Activated B cell treated with CpG ODN at 0.5 μM for 24 hours (primary cell): ENCODE results near the gene ORC4. TPM values are rescaled to one million over a fixed set of nuclear protein-coding genes. Genes with fewer than 3 reads are reported as not detected.

Experiments used
- ATAC-seq: fragments of 200-7000 bp; cut with Tn5 transposase; one replicate; pipeline ENCODE4 v1.10.0; 2021; ENCODE audit warnings: low read depth, mild to moderate bottlenecking, moderate library complexity
- CTCF ChIA-PET: fragments of 350-600 bp; sonication (Branson Sonifier 250); formaldehyde crosslinking; loops from one replicate; lab custom pipeline; 2021; ENCODE audit warnings: antibody characterized with exemption; lab: Charles Lee
- POLR2A ChIA-PET: fragments of 350-600 bp; sonication (Branson Sonifier 250); formaldehyde crosslinking; loops from one replicate; lab custom pipeline; 2021; ENCODE audit warnings: antibody characterized with exemption; lab: Charles Lee
- DNase-seq: peaks from one replicate; pipeline ENCODE4 v3.0.0; 2022
- H3K27ac Mint-ChIP-seq: one replicate; pipeline ENCODE4 v1.8.0; 2020; ENCODE audit warnings: mixed read lengths
- H3K27me3 Mint-ChIP-seq: one replicate; pipeline ENCODE4 v1.8.0; 2021; ENCODE audit warnings: mixed read lengths
- H3K36me3 Mint-ChIP-seq: one replicate; pipeline ENCODE4 v1.8.0; 2021; ENCODE audit warnings: low read depth, mixed read lengths
- H3K4me1 Mint-ChIP-seq: one replicate; pipeline ENCODE4 v1.8.0; 2021; ENCODE audit warnings: mixed read lengths
- H3K4me3 Mint-ChIP-seq: one replicate; pipeline ENCODE4 v1.8.0; 2020; ENCODE audit warnings: mild to moderate bottlenecking, mixed read lengths
- H3K9me3 Mint-ChIP-seq: one replicate; pipeline ENCODE4 v1.8.0; 2020; ENCODE audit warnings: mixed read lengths
- intact Hi-C: fragments of 100-400 bp; cut with micrococcal nuclease; formaldehyde crosslinking; loops from one replicate; pipeline ENCODE4 v1.15.1; 2024
- total RNA-seq: library from RNA; stranded (reverse); gene quantifications from 2 replicates; pipeline ENCODE4 v1.2.3, GENCODE V29; 2022
- TF ChIP-seq, protein P1 (sequence below): fragments of 200-600 bp; IDR thresholded peaks from one replicate; pipeline ENCODE4 v1.8.0; 2022; ENCODE audit warnings: antibody characterized with exemption, mild to moderate bottlenecking

ORC4 gene
- total RNA-seq, 1 donor from 2014 or later, result 30.7 TPM

DNA sequence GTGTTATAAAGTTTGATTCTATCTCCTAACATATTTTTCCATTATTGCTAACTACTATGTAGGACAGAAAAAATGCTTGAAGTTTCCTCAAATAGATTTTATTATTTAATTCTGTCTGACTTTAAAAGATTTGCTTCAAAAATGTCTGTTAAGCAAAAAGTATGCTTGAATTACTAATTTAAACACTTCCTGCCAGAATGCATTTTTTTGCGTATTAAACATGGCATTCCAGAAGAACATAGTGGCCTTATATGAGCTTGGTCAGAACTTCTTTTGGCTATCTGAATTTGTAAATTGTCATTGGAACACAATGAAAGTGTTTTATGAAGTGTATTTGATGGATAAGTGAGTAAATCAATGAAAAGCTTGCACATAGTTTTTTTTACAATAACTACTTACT is 38.1 kb upstream of the ORC4 start:
- POLR2A ChIA-PET, result no interaction called here
- Mint-ChIP-seq H3K4me1 (no peaks in the 10 kb centered on the region), H3K9me3 (no peaks in the 10 kb centered on the region), H3K27ac (no peak overlapping the region), H3K27me3 (no peaks in the 10 kb centered on the region), H3K36me3 (peaks cover 19% of the 10 kb centered on the region), H3K4me3 (no peak overlapping the region)
- ATAC-seq (no peak), DNase-seq (no peak)
- intact Hi-C loops, result no loop called here
- CTCF ChIA-PET, result no interaction called here
- TF ChIP-seq, protein P1, sequence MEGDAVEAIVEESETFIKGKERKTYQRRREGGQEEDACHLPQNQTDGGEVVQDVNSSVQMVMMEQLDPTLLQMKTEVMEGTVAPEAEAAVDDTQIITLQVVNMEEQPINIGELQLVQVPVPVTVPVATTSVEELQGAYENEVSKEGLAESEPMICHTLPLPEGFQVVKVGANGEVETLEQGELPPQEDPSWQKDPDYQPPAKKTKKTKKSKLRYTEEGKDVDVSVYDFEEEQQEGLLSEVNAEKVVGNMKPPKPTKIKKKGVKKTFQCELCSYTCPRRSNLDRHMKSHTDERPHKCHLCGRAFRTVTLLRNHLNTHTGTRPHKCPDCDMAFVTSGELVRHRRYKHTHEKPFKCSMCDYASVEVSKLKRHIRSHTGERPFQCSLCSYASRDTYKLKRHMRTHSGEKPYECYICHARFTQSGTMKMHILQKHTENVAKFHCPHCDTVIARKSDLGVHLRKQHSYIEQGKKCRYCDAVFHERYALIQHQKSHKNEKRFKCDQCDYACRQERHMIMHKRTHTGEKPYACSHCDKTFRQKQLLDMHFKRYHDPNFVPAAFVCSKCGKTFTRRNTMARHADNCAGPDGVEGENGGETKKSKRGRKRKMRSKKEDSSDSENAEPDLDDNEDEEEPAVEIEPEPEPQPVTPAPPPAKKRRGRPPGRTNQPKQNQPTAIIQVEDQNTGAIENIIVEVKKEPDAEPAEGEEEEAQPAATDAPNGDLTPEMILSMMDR, result no peak

DNA sequence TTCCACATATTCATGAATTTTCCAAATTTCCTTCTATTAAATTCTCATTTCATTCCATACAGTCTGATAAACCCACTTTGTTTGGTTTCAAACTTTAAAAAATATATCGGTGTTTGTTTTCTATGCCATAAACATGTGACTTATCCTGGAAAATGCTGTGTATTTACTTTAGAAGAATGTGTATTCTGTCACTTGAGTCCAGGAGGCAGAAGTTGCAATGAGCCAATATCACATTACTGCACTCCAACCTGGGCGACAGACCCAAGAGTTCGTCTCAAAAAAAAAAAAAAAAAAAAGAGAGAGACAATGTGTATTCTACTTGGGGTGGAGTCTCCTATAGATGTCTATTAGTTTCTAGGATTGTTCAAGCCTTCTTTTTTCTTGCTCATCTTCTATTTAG is 32.1 kb upstream of the ORC4 start:
- DNase-seq, result no peak
- CTCF ChIA-PET, result no interaction called here
- POLR2A ChIA-PET, result no interaction called here

DNA sequence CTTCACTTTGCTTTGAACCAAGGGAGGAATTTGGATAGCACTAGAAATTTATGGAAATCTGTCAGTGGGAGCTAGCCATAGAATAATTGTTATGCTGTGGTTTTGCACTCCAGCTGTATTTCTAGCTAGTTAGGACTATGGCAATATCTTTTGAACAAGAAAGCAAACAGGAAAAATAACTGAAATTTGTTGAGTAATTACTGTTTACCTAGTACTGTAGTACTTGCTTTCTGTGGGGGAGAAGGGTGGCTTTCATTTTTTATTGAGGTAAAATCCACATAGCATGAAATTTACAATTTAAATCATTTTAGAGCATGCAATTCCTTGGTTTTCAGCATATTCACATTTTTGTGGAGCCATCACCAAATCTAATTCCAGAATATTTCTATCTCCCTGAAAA is 28.7 kb upstream of the ORC4 start:
- DNase-seq, result no peak
- Mint-ChIP-seq H3K36me3 (peaks cover 6% of the 10 kb centered on the region), H3K27ac (peak overlapping the region; percentile 68), H3K27me3 (no peaks in the 10 kb centered on the region), H3K9me3 (no peaks in the 10 kb centered on the region), H3K4me1 (peaks cover 48% of the 10 kb centered on the region), H3K4me3 (no peak overlapping the region)
- intact Hi-C loops, result loop anchor here (1.0 kb wide), 1 partner anchor 29 kb away; the partner anchor contains the start of gene ORC4
- POLR2A ChIA-PET, result no interaction called here
- TF ChIP-seq, protein P1, result no peak
- ATAC-seq, result no peak
- CTCF ChIA-PET, result interaction anchor here (1.0 kb wide), 1 partner anchor 59 kb away, joined by 3 read pairs; no protein-coding TSS in a partner anchor

More for the DNA sequence above, 32.1 kb upstream of the ORC4 start:
- H3K9me3 Mint-ChIP-seq, result no peaks in the 10 kb centered on the region
- H3K36me3 Mint-ChIP-seq, result peaks cover 17% of the 10 kb centered on the region
- TF ChIP-seq, protein P1, result no peak
- H3K27me3 Mint-ChIP-seq, result no peaks in the 10 kb centered on the region
- H3K4me3 Mint-ChIP-seq, result no peak overlapping the region
- no peak for ATAC-seq
- no peak overlapping the region for H3K27ac Mint-ChIP-seq
- H3K4me1 Mint-ChIP-seq, result peaks cover 34% of the 10 kb centered on the region
- intact Hi-C loops, result no loop called here

DNA sequence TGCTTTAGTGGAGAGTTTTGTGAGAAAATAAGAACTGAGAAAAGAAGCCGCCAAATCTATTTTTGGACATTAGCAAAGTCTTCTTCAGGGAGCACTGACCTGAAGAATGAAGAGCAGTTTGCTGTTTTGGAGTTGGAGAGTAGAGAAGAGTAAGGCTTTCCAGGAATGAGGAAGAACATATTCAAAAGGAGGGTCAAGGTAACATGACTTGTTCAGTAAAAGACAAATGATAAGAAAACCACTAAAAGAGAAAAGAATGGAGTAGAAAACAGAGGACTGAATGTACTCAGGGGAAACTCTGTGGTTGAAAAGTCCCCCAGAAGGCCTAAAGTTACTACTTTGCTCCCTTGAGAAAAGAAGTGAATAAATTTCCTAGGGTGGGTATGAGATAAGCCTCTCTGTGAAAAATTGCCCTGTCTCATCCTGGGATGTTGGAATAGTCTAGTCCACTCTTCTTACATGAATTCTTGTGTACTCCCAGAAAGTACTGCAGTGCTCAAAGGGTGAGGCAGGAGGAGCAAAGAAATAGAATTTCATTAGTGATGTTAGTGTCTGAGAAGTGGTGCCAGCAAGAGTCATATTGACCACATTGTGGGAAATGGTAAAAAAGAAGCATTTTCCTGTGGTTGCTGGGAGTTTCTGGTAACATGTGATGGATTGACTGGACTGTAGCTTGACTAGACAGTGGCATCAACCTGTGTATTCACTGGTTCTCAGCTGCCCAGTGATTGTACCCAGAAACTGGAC is 28.1 kb upstream of the ORC4 start:
- peak overlapping the region; percentile 42 for H3K4me3 Mint-ChIP-seq
- H3K27me3 Mint-ChIP-seq, result no peaks in the 10 kb centered on the region
- peaks cover 6% of the 10 kb centered on the region for H3K36me3 Mint-ChIP-seq
- ChIA-PET CTCF (interaction anchor here (1.0 kb wide), 1 partner anchor 59 kb away, joined by 3 read pairs; no protein-coding TSS in a partner anchor), POLR2A (no interaction called here)
- TF ChIP-seq, protein P1, result no peak
- H3K9me3 Mint-ChIP-seq, result no peaks in the 10 kb centered on the region
- no peak for DNase-seq
- ATAC-seq, result peak; percentile 85
- H3K27ac Mint-ChIP-seq, result peak overlapping the region; percentile 68
- peaks cover 48% of the 10 kb centered on the region for H3K4me1 Mint-ChIP-seq
- intact Hi-C loops, result loop anchor here (1.0 kb wide), 1 partner anchor 28 kb away; the partner anchor contains the start of gene ORC4

DNA sequence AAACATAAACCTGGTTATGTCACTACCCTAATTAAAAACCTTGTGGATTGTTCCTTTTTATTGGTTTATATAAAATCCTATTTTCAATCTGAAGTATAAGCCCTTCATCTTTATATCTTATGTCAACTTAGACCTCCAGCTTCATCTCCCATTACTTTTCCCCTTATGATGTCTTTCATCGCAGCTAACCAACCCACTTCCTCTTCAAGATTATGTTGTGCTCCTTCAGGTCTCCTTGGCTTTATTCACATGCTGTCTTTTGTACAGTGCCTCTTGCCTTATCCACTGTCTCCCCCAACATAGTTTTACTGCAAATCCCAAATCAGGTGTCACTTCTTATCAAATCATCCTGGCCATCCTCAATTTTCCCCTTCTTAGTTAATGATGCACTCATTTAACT is 26.3 kb upstream of the ORC4 start:
- DNase-seq, result no peak
- H3K36me3 Mint-ChIP-seq, result no peaks in the 10 kb centered on the region
- no peaks in the 10 kb centered on the region for H3K27me3 Mint-ChIP-seq
- no peaks in the 10 kb centered on the region for H3K9me3 Mint-ChIP-seq
- no peak for ATAC-seq
- ChIA-PET POLR2A (interaction anchor here (1.2 kb wide), 1 partner anchor 26 kb away, joined by 4 read pairs; the partner anchor contains the start of genes MBD5 and ORC4), CTCF (no interaction called here)
- H3K27ac Mint-ChIP-seq, result peak overlapping the region; percentile 0
- TF ChIP-seq, protein P1, result no peak
- intact Hi-C loops, result no loop called here
- H3K4me3 Mint-ChIP-seq, result no peak overlapping the region
- H3K4me1 Mint-ChIP-seq, result peaks cover 61% of the 10 kb centered on the region
